Adrenal gland (tissue), 5 donors: ENCODE data around the gene XPNPEP2.

Experiments used
- POLR2A ChIP-seq, 2 donors: fragments of 450-650 bp; IDR thresholded peaks; one replicate each; pipeline ENCODE4 v1.6.1; 2017; ENCODE audit warnings: antibody characterized with exemption in 2 of 2, mild to moderate bottlenecking in 2 of 2, moderate library complexity in 1 of 2
- TF ChIP-seq, protein P1 (sequence below), 6 experiments: fragments of 450-650 bp in 4 of 6; fragments of 200-600 bp in 2 of 6; sonication (generic) in 1 of 6; IDR thresholded peaks; 1 replicate in 5 of 6; 2 replicates in 1 of 6; pipeline versions ENCODE4 v1.5.1 to v1.8.0; 2016 to 2021; ENCODE audit warnings: antibody characterized with exemption in 6 of 6, mild to moderate bottlenecking in 2 of 6, moderate library complexity in 1 of 6
- donor health status: DM: no; HTN: no; CAD: no.

GRCh38 chrX:129813662-129814368 is 75.0 kb downstream of the XPNPEP2 start:
- TF ChIP-seq, protein P1, sequence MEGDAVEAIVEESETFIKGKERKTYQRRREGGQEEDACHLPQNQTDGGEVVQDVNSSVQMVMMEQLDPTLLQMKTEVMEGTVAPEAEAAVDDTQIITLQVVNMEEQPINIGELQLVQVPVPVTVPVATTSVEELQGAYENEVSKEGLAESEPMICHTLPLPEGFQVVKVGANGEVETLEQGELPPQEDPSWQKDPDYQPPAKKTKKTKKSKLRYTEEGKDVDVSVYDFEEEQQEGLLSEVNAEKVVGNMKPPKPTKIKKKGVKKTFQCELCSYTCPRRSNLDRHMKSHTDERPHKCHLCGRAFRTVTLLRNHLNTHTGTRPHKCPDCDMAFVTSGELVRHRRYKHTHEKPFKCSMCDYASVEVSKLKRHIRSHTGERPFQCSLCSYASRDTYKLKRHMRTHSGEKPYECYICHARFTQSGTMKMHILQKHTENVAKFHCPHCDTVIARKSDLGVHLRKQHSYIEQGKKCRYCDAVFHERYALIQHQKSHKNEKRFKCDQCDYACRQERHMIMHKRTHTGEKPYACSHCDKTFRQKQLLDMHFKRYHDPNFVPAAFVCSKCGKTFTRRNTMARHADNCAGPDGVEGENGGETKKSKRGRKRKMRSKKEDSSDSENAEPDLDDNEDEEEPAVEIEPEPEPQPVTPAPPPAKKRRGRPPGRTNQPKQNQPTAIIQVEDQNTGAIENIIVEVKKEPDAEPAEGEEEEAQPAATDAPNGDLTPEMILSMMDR (IDR thresholded peaks at IDR 0.05), result no peak
- no peak for TF ChIP-seq POLR2A (IDR thresholded peaks at IDR 0.05)
